Transverse colon (tissue), 4 donors: ENCODE measurements around the gene SLC2A9. TPM values are rescaled to one million over a fixed set of nuclear protein-coding genes. Genes with fewer than 3 reads are reported as not detected.
A peak's percentile ranks its signal among the peaks of the same experiment; 100 is the strongest.

Source experiments
- DNase-seq: peaks from one replicate; pipeline ENCODE4 v3.0.0-alpha.2; 2019
- H3K27ac ChIP-seq, 4 donors: fragments of 200-600 bp; sonication (generic); 2 replicates each; pipeline ENCODE4 v1.5.1; 2016 to 2018; ENCODE audit warnings: inconsistent platforms in 4 of 4
- H3K27me3 ChIP-seq: fragments of 200-600 bp; sonication (generic); 2 replicates; pipeline ENCODE4 v1.5.1; 2017; ENCODE audit warnings: inconsistent platforms
- H3K36me3 ChIP-seq, 4 donors: fragments of 200-600 bp; sonication (generic); 2 replicates each; pipeline ENCODE4 v1.5.1; 2017 to 2019; ENCODE audit warnings: inconsistent platforms in 4 of 4
- H3K4me1 ChIP-seq, 4 donors: fragments of 200-600 bp; sonication (generic); 2 replicates each; pipeline ENCODE4 v1.5.1; 2017 to 2020; ENCODE audit warnings: inconsistent platforms in 4 of 4
- H3K4me3 ChIP-seq, 4 donors: fragments of 200-600 bp; sonication (generic); 1 replicate in 1 of 4; 2 replicates in 3 of 4; pipeline versions ENCODE4 v1.5.1 to v1.6.1; 2017 to 2019; ENCODE audit warnings: inconsistent platforms in 4 of 4
- H3K9me3 ChIP-seq, 2 donors: fragments of 200-600 bp; sonication (generic); 2 replicates each; pipeline ENCODE4 v1.5.1; 2017 to 2019; ENCODE audit warnings: inconsistent platforms in 2 of 2
- EP300 ChIP-seq: sonication (generic); formaldehyde crosslinking; IDR thresholded peaks from one replicate; pipeline ENCODE4 v1.6.1; 2017; ENCODE audit warnings: antibody characterized with exemption, low read depth
- POLR2A ChIP-seq: fragments of 450-650 bp; IDR thresholded peaks from one replicate; pipeline ENCODE4 v1.6.1; 2016; ENCODE audit warnings: antibody characterized with exemption, mild to moderate bottlenecking, moderate library complexity
- POLR2AphosphoS5 ChIP-seq, 3 donors: sonication (generic); formaldehyde crosslinking; IDR thresholded peaks; one replicate each; pipeline ENCODE4 v1.6.1; 2016; ENCODE audit warnings: antibody characterized with exemption in 3 of 3
- WGBS, 2 donors: methylation state at CpG; one replicate each; pipeline ENCODE4 v1.1.5; 2018; ENCODE audit warnings: low coverage in 1 of 2; 5-methylcytosine and 5-hydroxymethylcytosine counted together
- in situ Hi-C, 4 donors: fragments of 200-750 bp; cut with MboI; loops; one replicate each; pipeline versions ENCODE4 v1.15.0 to v1.15.1; 2017; ENCODE audit warnings: low sequenced_read_pairs in 3 of 4, low pct_ligation_motif_present in 1 of 4, low pct_unique_long_range_greater_than_20kb in 1 of 4
- intact Hi-C: fragments of 100-400 bp; cut with DNase I; formaldehyde crosslinking; loops from one replicate; pipeline ENCODE4 v1.15.1; 2023; ENCODE audit warnings: low total_unique reads
- total RNA-seq, 4 donors: library from RNA; depleted of rRNA; stranded (reverse); fragments of >200 nt; gene quantifications; one replicate each; pipeline ENCODE4 v1.1.0, GENCODE V29; 2016
- TF ChIP-seq, protein P1 (sequence below), 5 experiments: fragments of 200-600 bp in 3 of 5; fragments of 450-650 bp in 2 of 5; sonication (generic) in 3 of 5; IDR thresholded peaks; 1 replicate in 2 of 5; 2 replicates in 3 of 5; pipeline ENCODE4 v1.5.1; 2016 to 2017; ENCODE audit warnings: antibody characterized with exemption in 5 of 5, inconsistent platforms in 3 of 5, mild to moderate bottlenecking in 2 of 5, moderate library complexity in 1 of 5

Gene SLC2A9
- total RNA-seq, 4 donors from 2014 or later = 2.2 to 4.0 (median 3.4) TPM; not detected in 1

GRCh38 chr4:10040049-10040892 lies 19.0 kb upstream of the SLC2A9 start:
- intact Hi-C loops = no loop called here
- no peaks in the 10 kb centered on the region for H3K27me3 ChIP-seq
- H3K27ac ChIP-seq = no peak overlapping the region
- H3K9me3 ChIP-seq = peaks cover 4% of the 10 kb centered on the region in 2 donors
- 85 to 100% methylated on average over 4 to 10 of the region's 10 CpGs for WGBS, 2 donors
- TF ChIP-seq POLR2AphosphoS5 (IDR thresholded peaks at IDR 0.05) = no peak
- no peak for TF ChIP-seq POLR2A
- TF ChIP-seq, protein P1, sequence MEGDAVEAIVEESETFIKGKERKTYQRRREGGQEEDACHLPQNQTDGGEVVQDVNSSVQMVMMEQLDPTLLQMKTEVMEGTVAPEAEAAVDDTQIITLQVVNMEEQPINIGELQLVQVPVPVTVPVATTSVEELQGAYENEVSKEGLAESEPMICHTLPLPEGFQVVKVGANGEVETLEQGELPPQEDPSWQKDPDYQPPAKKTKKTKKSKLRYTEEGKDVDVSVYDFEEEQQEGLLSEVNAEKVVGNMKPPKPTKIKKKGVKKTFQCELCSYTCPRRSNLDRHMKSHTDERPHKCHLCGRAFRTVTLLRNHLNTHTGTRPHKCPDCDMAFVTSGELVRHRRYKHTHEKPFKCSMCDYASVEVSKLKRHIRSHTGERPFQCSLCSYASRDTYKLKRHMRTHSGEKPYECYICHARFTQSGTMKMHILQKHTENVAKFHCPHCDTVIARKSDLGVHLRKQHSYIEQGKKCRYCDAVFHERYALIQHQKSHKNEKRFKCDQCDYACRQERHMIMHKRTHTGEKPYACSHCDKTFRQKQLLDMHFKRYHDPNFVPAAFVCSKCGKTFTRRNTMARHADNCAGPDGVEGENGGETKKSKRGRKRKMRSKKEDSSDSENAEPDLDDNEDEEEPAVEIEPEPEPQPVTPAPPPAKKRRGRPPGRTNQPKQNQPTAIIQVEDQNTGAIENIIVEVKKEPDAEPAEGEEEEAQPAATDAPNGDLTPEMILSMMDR (IDR thresholded peaks at IDR 0.05) = no peak
- no peak for DNase-seq
- H3K36me3 ChIP-seq = no peaks in the 10 kb centered on the region
- in situ Hi-C loops = loop anchor here in 1 of 4 donors (25.0 kb wide), 1 partner anchor 347 kb away; no protein-coding TSS in a partner anchor
- H3K4me3 ChIP-seq = no peak overlapping the region
- H3K4me1 ChIP-seq = no peaks in the 10 kb centered on the region

DNA sequence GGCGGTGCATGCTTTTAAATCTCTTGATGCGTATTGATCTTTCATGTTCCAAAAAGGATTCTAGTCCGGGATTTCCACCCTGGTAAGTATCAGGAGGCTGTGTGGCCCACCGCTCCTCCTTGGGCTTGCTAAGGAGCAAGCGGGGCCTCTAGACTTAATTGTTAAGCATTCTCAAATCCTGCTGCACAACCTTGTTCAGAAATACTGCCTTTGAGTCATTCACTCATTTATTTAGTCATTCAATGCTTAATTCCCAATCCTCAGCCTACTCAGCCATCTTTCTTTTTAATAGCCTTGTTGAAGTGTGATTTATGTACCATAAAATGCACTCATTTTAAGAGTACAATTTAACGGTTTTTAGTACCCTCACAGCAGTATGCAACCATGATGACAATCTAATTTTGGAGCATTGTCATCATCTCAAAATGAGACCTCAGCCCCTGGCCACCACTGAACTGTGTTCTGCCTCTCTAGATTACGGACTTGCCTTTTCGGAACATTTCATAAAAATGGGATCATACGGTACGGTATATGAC lies 15.6 kb upstream of the SLC2A9 start:
- intact Hi-C loops (no loop called here), in situ Hi-C loops (loop anchor here in 1 of 4 donors (25.0 kb wide), 1 partner anchor 350 kb away; no protein-coding TSS in a partner anchor)
- no peak overlapping the region for H3K27ac ChIP-seq
- TF ChIP-seq POLR2A (no peak), POLR2AphosphoS5 (IDR thresholded peaks at IDR 0.05) (no peak), EP300 (no peak)
- TF ChIP-seq, protein P1 (IDR thresholded peaks at IDR 0.05) = no peak
- no peaks in the 10 kb centered on the region for H3K9me3 ChIP-seq
- H3K4me3 ChIP-seq = no peak overlapping the region
- no peak for DNase-seq
- no peaks in the 10 kb centered on the region for H3K27me3 ChIP-seq
- H3K4me1 ChIP-seq = peaks cover 5 to 15% (median 7%) of the 10 kb centered on the region in 4 donors
- H3K36me3 ChIP-seq = no peaks in the 10 kb centered on the region
- 74 to 91% methylated on average over 7 to 10 of the region's 10 CpGs for WGBS, 2 donors

- Histone ChIP-seq H3K27ac (no peak overlapping the region), H3K4me1 (peaks cover 5 to 15% (median 7%) of the 10 kb centered on the region in 4 donors), H3K9me3 (no peaks in the 10 kb centered on the region), H3K4me3 (no peak overlapping the region), H3K27me3 (no peaks in the 10 kb centered on the region), H3K36me3 (no peaks in the 10 kb centered on the region)
- intact Hi-C loops (no loop called here), in situ Hi-C loops (loop anchor here in 1 of 4 donors (25.0 kb wide), 1 partner anchor 352 kb away; no protein-coding TSS in a partner anchor)
- DNase-seq = no peak
- WGBS, 2 donors = 73% methylated on average over 6 of the region's 6 CpGs; no CpG with 5 or more reads in 1 of the 2 donors
- TF ChIP-seq, protein P1 (IDR thresholded peaks at IDR 0.05) = no peak
- TF ChIP-seq EP300 (no peak), POLR2AphosphoS5 (IDR thresholded peaks at IDR 0.05) (no peak), POLR2A (no peak)
These were observed 13.8 kb upstream of the SLC2A9 start for GRCh38 chr4:10035130-10035529.

GRCh38 chr4:10034612-10035104 lies 13.4 kb upstream of the SLC2A9 start:
- in situ Hi-C loops = loop anchor here in 1 of 4 donors (25.0 kb wide), 1 partner anchor 353 kb away; no protein-coding TSS in a partner anchor
- peaks cover 5 to 15% (median 7%) of the 10 kb centered on the region in 4 donors for H3K4me1 ChIP-seq
- H3K27ac ChIP-seq = peak overlapping the region in 3 of 4 donors; percentile 65 to 72 (median 68)
- intact Hi-C loops = no loop called here
- TF ChIP-seq, protein P1 (IDR thresholded peaks at IDR 0.05) = no peak
- TF ChIP-seq POLR2A (no peak), EP300 (no peak), POLR2AphosphoS5 (IDR thresholded peaks at IDR 0.05) (no peak)
- H3K36me3 ChIP-seq = no peaks in the 10 kb centered on the region
- H3K4me3 ChIP-seq = no peak overlapping the region
- no peak for DNase-seq
- no peaks in the 10 kb centered on the region for H3K9me3 ChIP-seq
- WGBS, 2 donors = 91% methylated on average over 5 of the region's 5 CpGs; no CpG with 5 or more reads in 1 of the 2 donors
- H3K27me3 ChIP-seq = no peaks in the 10 kb centered on the region
